HG02870 (cell line): ENCODE measurements around the gene RALGDS.
A peak's percentile ranks its signal among the peaks of the same experiment; 100 is the strongest.

Experiments used
- ATAC-seq: cut with Tn5 transposase; IDR thresholded peaks from one replicate; pipeline ENCODE4 v1.9.1; 2021; ENCODE audit warnings: mild to moderate bottlenecking, moderate library complexity; ENCODE audit not compliant: unreplicated experiment

The RALGDS gene

GRCh38 chr9:133137451-133138231 is 16.6 kb upstream of the RALGDS start:
- no peak for ATAC-seq

- no peak for ATAC-seq
Observed at GRCh38 chr9:133135146-133135745, 14.2 kb upstream of the RALGDS start.

- ATAC-seq, result no peak
Observed at GRCh38 chr9:133134388-133135145, 13.5 kb upstream of the RALGDS start.

- ATAC-seq, result peak; percentile 76
Observed at GRCh38 chr9:133133681-133134387, 12.8 kb upstream of the RALGDS start.

GRCh38 chr9:133132174-133132573 is 11.1 kb upstream of the RALGDS start:
- no peak for ATAC-seq

GRCh38 chr9:133131506-133131905 is 10.5 kb upstream of the RALGDS start:
- ATAC-seq, result no peak

GRCh38 chr9:133130685-133131244 is 9.7 kb upstream of the RALGDS start:
- no peak for ATAC-seq

- no peak for ATAC-seq
Observed at GRCh38 chr9:133129001-133129795, 8.2 kb upstream of the RALGDS start.

- no peak for ATAC-seq
Observed at GRCh38 chr9:133128152-133128551, 7.1 kb upstream of the RALGDS start.

- ATAC-seq, result no peak
Observed at GRCh38 chr9:133127340-133127981, 6.4 kb upstream of the RALGDS start.

GRCh38 chr9:133126697-133127339 is 5.8 kb upstream of the RALGDS start:
- ATAC-seq, result no peak

- no peak for ATAC-seq
Observed at GRCh38 chr9:133125941-133126696, 5.1 kb upstream of the RALGDS start.

GRCh38 chr9:133124907-133125275 is 3.9 kb upstream of the RALGDS start:
- ATAC-seq, result no peak

- ATAC-seq, result no peak
Observed at GRCh38 chr9:133124123-133124906, 3.3 kb upstream of the RALGDS start.

GRCh38 chr9:133122935-133123611 is 2.0 kb upstream of the RALGDS start:
- ATAC-seq, result no peak

GRCh38 chr9:133122605-133122934 is 1.5 kb upstream of the RALGDS start:
- ATAC-seq, result no peak

- no peak for ATAC-seq
Observed at GRCh38 chr9:133121915-133122550, 993 bp upstream of the RALGDS start.
